Right kidney (tissue), 1 donor: Measurements from ENCODE around the gene SLC35F1.

Experiments
- DNase-seq: peaks from one replicate; pipeline ENCODE4 v3.0.0-alpha.2; 2016

Gene SLC35F1

GRCh38 chr6:118200160-118200559 is 293.1 kb downstream of the SLC35F1 start:
- no peak for DNase-seq

GRCh38 chr6:118202517-118202916 is 295.5 kb downstream of the SLC35F1 start:
- no peak for DNase-seq

- no peak for DNase-seq
Measured at GRCh38 chr6:118203545-118203944, 296.5 kb downstream of the SLC35F1 start.

- no peak for DNase-seq
Measured at GRCh38 chr6:118206221-118206620, 299.2 kb downstream of the SLC35F1 start.

GRCh38 chr6:118207947-118208346 is 300.9 kb downstream of the SLC35F1 start:
- no peak for DNase-seq

GRCh38 chr6:118212451-118213173 is 305.5 kb downstream of the SLC35F1 start:
- no peak for DNase-seq

GRCh38 chr6:118215269-118215668 is 308.2 kb downstream of the SLC35F1 start:
- no peak for DNase-seq

GRCh38 chr6:118216751-118217150 is 309.7 kb downstream of the SLC35F1 start:
- DNase-seq, result no peak

- no peak for DNase-seq
Measured at GRCh38 chr6:118218156-118218555, 311.1 kb downstream of the SLC35F1 start.

GRCh38 chr6:118220429-118221128 is 313.5 kb downstream of the SLC35F1 start:
- no peak for DNase-seq

GRCh38 chr6:118223316-118223715 is 316.3 kb downstream of the SLC35F1 start:
- no peak for DNase-seq

- DNase-seq, result no peak
Measured at GRCh38 chr6:118228886-118229285, 321.8 kb downstream of the SLC35F1 start.

- no peak for DNase-seq
Measured at GRCh38 chr6:118240878-118241528, 333.9 kb downstream of the SLC35F1 start.

GRCh38 chr6:118246406-118246805 is 339.3 kb downstream of the SLC35F1 start:
- no peak for DNase-seq

GRCh38 chr6:118248171-118248570 is 341.1 kb downstream of the SLC35F1 start:
- no peak for DNase-seq

GRCh38 chr6:118249680-118250079 is 342.6 kb downstream of the SLC35F1 start:
- no peak for DNase-seq

- no peak for DNase-seq
Measured at GRCh38 chr6:118252474-118252873, 345.4 kb downstream of the SLC35F1 start.

GRCh38 chr6:118253741-118254140 is 346.7 kb downstream of the SLC35F1 start:
- no peak for DNase-seq

GRCh38 chr6:118260833-118261232 is 353.8 kb downstream of the SLC35F1 start:
- DNase-seq, result no peak

- DNase-seq, result peak; percentile 22
Measured at GRCh38 chr6:118263921-118264486, 356.9 kb downstream of the SLC35F1 start.

GRCh38 chr6:118269659-118270058 is 362.6 kb downstream of the SLC35F1 start:
- DNase-seq, result no peak

- no peak for DNase-seq
Measured at GRCh38 chr6:118277631-118278030, 370.6 kb downstream of the SLC35F1 start.

GRCh38 chr6:118280210-118280609 is 373.1 kb downstream of the SLC35F1 start:
- DNase-seq, result no peak
